Activated B cell treated with CpG ODN at 0.5 μM for 24 hours (primary cell): ENCODE data around the gene HES4. TPM values are rescaled to one million over a fixed set of nuclear protein-coding genes. Genes with fewer than 3 reads are reported as not detected.

Source experiments
- ATAC-seq: fragments of 200-7000 bp; cut with Tn5 transposase; one replicate; pipeline ENCODE4 v1.10.0; 2021; ENCODE audit warnings: low read depth, mild to moderate bottlenecking, moderate library complexity
- CTCF ChIA-PET: fragments of 350-600 bp; sonication (Branson Sonifier 250); formaldehyde crosslinking; loops from one replicate; lab custom pipeline; 2021; ENCODE audit warnings: antibody characterized with exemption; lab: Charles Lee
- POLR2A ChIA-PET: fragments of 350-600 bp; sonication (Branson Sonifier 250); formaldehyde crosslinking; loops from one replicate; lab custom pipeline; 2021; ENCODE audit warnings: antibody characterized with exemption; lab: Charles Lee
- DNase-seq: peaks from one replicate; pipeline ENCODE4 v3.0.0; 2022
- H3K27ac Mint-ChIP-seq: one replicate; pipeline ENCODE4 v1.8.0; 2020; ENCODE audit warnings: mixed read lengths
- H3K27me3 Mint-ChIP-seq: one replicate; pipeline ENCODE4 v1.8.0; 2021; ENCODE audit warnings: mixed read lengths
- H3K36me3 Mint-ChIP-seq: one replicate; pipeline ENCODE4 v1.8.0; 2021; ENCODE audit warnings: low read depth, mixed read lengths
- H3K4me1 Mint-ChIP-seq: one replicate; pipeline ENCODE4 v1.8.0; 2021; ENCODE audit warnings: mixed read lengths
- H3K4me3 Mint-ChIP-seq: one replicate; pipeline ENCODE4 v1.8.0; 2020; ENCODE audit warnings: mild to moderate bottlenecking, mixed read lengths
- H3K9me3 Mint-ChIP-seq: one replicate; pipeline ENCODE4 v1.8.0; 2020; ENCODE audit warnings: mixed read lengths
- intact Hi-C: fragments of 100-400 bp; cut with micrococcal nuclease; formaldehyde crosslinking; loops from one replicate; pipeline ENCODE4 v1.15.1; 2024
- total RNA-seq: library from RNA; stranded (reverse); gene quantifications from 2 replicates; pipeline ENCODE4 v1.2.3, GENCODE V29; 2022
- TF ChIP-seq, protein P1 (sequence below): fragments of 200-600 bp; IDR thresholded peaks from one replicate; pipeline ENCODE4 v1.8.0; 2022; ENCODE audit warnings: antibody characterized with exemption, mild to moderate bottlenecking

The HES4 gene
- total RNA-seq, 1 donor from 2014 or later: 0.67 TPM

DNA sequence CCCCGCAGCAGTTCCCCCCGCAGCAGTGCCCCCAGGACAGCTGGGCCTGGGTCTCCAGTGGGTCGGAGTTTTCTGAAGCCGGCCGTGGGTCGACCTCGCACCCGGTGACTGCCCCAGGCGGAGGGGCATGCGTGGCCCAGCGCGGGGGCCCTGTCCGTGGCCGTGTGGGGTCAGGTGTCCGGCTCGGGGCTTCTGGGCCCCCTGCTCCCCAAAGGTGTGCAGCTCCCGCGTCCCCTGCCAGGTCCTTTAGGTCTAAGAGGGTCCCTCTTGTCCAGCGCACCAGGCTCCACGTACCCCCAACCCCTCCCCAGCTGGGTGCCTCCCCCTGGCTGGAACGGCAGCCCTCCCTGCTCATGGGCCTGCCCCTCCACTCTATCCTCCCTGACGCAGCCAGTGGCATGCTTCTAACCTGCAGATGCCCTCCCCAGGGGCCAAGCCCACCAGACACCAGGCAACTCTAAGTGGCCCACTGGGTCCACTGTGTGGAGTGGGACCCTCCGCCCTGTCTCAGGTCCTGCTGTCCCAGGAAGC, 5.9 kb upstream of the HES4 start:
- intact Hi-C loops: no loop called here
- Mint-ChIP-seq H3K4me1 (peaks cover 19% of the 10 kb centered on the region), H3K27me3 (peaks cover 38% of the 10 kb centered on the region), H3K27ac (no peak overlapping the region), H3K9me3 (no peaks in the 10 kb centered on the region), H3K36me3 (no peaks in the 10 kb centered on the region), H3K4me3 (no peak overlapping the region)
- ChIA-PET CTCF (no interaction called here), POLR2A (no interaction called here)
- ATAC-seq: no peak
- TF ChIP-seq, protein P1, sequence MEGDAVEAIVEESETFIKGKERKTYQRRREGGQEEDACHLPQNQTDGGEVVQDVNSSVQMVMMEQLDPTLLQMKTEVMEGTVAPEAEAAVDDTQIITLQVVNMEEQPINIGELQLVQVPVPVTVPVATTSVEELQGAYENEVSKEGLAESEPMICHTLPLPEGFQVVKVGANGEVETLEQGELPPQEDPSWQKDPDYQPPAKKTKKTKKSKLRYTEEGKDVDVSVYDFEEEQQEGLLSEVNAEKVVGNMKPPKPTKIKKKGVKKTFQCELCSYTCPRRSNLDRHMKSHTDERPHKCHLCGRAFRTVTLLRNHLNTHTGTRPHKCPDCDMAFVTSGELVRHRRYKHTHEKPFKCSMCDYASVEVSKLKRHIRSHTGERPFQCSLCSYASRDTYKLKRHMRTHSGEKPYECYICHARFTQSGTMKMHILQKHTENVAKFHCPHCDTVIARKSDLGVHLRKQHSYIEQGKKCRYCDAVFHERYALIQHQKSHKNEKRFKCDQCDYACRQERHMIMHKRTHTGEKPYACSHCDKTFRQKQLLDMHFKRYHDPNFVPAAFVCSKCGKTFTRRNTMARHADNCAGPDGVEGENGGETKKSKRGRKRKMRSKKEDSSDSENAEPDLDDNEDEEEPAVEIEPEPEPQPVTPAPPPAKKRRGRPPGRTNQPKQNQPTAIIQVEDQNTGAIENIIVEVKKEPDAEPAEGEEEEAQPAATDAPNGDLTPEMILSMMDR: no peak
- DNase-seq: no peak

DNA sequence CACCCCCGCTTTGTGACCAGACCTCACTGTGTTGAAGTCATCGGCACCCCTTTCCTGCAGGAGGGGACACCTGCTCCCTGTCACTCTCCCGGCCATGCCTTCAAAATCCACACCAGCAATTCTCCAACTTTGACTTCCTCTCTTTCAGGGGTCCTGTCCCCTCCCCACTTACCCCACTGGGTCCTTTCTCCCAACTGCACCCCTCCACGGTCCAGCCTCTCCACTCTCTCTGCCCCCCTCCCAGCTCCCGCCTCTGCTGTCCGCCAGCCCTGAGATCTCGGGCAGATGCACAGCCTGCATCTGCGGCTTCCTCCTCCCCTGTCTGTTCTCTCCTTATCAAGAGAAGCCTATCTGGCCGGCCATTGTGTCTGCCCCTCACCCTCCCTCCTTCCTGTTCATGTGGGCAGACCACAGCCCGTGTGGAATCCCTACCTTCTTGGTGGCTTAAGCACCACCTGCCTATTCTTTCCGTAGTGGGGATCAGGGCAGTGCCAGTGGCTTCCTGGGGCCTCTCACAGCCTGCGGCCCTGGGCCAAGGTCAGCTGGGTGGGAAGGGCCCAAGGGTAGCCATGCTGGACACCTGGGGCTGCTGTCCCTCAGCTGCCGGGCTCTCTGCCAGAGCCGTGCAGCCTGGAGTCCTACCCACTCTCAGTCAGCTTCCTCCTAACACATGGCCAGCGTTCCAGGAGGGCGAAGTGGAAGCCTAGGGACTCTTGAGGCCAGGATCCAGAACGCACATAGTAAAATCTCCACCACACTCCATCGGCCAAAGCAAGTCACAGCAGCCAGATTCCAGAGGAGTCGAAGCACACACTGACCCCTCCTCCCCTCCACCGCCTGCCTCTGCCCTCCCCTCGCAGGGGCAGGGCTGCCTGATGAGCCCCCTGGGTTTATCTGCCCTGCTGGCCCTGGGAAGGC, 5.1 kb upstream of the HES4 start:
- Mint-ChIP-seq H3K27me3 (peaks cover 41% of the 10 kb centered on the region), H3K27ac (no peak overlapping the region), H3K9me3 (no peaks in the 10 kb centered on the region), H3K36me3 (no peaks in the 10 kb centered on the region), H3K4me1 (peaks cover 22% of the 10 kb centered on the region), H3K4me3 (no peak overlapping the region)
- intact Hi-C loops: no loop called here
- no peak for ATAC-seq
- ChIA-PET POLR2A (no interaction called here), CTCF (no interaction called here)
- TF ChIP-seq, protein P1: no peak
- no peak for DNase-seq

DNA sequence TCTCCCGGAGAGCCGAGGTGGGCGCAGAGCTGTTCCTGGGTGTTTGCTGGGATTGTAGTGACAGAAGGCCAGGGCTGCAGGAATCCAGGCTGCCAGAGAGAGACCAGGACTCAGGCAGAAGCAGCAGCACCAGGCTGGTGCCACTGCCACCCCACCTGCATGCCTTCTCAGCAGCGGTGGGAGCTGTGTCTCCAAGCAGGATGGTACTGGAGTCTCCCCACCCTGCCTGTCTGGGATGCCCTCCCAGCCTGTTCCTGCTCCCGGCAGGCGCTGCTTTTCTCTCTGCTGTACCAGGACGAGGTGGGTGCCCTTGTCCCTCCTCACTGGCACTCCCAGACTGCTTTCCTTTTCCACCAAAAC, 4.5 kb upstream of the HES4 start:
- Mint-ChIP-seq H3K4me3 (no peak overlapping the region), H3K27me3 (peaks cover 41% of the 10 kb centered on the region), H3K9me3 (no peaks in the 10 kb centered on the region), H3K36me3 (no peaks in the 10 kb centered on the region), H3K4me1 (peaks cover 23% of the 10 kb centered on the region), H3K27ac (no peak overlapping the region)
- intact Hi-C loops: no loop called here
- TF ChIP-seq, protein P1: no peak
- ChIA-PET CTCF (no interaction called here), POLR2A (interaction anchor here (1.0 kb wide), 1 partner anchor 9 kb away, joined by 3 read pairs; no protein-coding TSS in a partner anchor)
- no peak for ATAC-seq
- DNase-seq: no peak

DNA sequence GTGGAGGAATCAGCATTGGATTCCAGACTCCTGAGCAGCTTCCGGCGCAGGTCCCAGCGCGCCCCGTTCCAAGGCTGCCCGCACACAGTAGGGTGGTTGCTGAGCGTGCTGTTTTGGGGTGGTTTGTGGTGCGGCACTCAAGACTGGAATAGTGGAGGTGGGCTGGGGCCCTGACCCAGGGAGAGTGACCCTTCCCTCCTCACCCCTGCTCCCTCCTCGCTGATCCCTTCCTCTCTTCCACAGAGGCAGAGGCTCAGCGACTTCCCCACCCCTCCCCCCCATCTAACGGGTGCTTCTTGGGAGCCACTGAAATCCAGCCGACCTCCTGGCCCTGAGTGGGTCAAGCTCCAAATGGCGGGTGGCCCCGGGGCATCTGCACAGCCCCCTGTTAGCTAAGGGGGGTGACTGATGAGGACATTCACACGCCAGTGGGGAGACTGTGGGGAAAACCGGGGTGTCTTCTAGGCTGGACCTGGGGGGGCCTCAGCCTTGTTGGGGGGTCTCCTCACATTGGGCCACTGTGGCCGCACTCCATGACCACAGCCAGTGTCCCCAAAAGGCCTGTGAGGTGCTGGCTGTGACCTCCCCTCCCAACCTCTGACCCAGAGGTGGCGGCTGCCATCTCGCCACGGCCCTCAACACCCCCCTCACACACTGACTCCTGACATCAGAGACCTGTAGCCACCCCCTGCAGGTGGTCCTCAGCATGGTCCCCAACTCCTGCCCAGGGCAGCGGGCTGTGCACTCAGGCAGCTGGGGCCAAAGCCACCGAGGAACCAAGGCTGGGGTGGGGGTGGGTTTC, 3.9 kb upstream of the HES4 start:
- ChIA-PET POLR2A (interaction anchor here (1.0 kb wide), 1 partner anchor 10 kb away, joined by 3 read pairs; no protein-coding TSS in a partner anchor), CTCF (no interaction called here)
- Mint-ChIP-seq H3K27ac (no peak overlapping the region), H3K9me3 (no peaks in the 10 kb centered on the region), H3K27me3 (peaks cover 36% of the 10 kb centered on the region), H3K4me1 (peaks cover 21% of the 10 kb centered on the region), H3K36me3 (no peaks in the 10 kb centered on the region), H3K4me3 (no peak overlapping the region)
- no peak for DNase-seq
- intact Hi-C loops: loop anchor here (2.0 kb wide), 1 partner anchor 15 kb away; no protein-coding TSS in a partner anchor
- no peak for ATAC-seq
- TF ChIP-seq, protein P1: no peak
